HG03432 (cell line): Measurements from ENCODE around the gene RUSC2.
"Not testable (repeated sequence)": the region's sequence is repeated elsewhere in the genome, so short reads cannot be mapped to it uniquely, and the experiment has no call there.

ENCODE experiments used
- ATAC-seq: cut with Tn5 transposase; IDR thresholded peaks from one replicate; pipeline ENCODE4 v1.9.1; 2021; ENCODE audit warnings: mild to moderate bottlenecking, moderate library complexity; ENCODE audit not compliant: unreplicated experiment

The RUSC2 gene

GRCh38 chr9:35490155-35490909 lies 421 bp downstream of the RUSC2 start:
- no peak for ATAC-seq

DNA sequence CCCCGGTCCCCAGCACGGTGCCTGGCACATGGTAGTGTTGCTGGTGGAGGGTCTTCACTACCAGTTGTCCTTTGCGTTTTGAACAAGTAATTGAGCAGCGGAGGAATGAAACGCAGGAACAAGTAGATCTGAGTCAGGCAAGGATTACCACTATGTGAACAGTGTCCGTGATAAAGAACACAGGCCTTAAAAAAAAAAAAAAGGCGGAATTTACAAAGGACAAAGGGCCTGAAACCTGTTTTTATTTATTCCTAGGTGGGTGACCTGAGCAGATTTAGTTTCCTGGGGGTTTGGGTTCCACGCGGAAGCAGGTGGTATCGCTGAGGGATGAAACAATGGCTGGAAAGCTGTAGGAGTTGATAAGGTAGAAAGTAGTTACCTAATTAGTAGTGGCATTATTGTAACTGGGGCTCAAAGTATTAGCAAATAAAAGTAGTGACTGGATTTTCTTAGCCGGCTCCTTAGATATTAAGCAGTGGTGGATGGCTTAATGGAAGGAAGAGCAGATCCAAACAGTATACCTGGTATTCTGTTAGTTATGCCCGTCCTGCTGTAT lies 1.1 kb downstream of the RUSC2 start:
- no peak for ATAC-seq

- ATAC-seq: not testable (repeated sequence)
Measured at GRCh38 chr9:35493119-35493518, 3.2 kb downstream of the RUSC2 start.

- no peak for ATAC-seq
Measured at GRCh38 chr9:35495984-35496383, 6.1 kb downstream of the RUSC2 start.

DNA sequence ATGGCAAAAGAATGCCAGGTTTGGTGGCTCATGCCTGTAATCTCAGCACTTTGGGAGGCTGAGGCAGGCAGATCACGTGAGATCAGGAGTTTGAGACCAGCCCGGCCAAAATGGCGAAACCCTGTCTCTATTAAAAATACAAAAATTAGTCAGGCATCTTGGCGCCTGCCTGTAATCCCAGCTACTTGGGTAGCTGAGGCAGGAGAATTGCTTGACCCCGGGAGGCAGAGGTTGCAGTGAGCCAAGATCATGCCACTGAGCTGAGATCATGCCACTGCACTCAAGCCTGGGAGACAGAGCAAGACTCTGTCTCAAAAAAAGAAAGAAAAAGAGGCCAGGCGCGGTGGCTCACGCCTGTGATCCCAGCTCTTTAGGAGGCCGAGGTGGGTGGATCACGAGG lies 8.3 kb downstream of the RUSC2 start:
- not testable (repeated sequence) for ATAC-seq

DNA sequence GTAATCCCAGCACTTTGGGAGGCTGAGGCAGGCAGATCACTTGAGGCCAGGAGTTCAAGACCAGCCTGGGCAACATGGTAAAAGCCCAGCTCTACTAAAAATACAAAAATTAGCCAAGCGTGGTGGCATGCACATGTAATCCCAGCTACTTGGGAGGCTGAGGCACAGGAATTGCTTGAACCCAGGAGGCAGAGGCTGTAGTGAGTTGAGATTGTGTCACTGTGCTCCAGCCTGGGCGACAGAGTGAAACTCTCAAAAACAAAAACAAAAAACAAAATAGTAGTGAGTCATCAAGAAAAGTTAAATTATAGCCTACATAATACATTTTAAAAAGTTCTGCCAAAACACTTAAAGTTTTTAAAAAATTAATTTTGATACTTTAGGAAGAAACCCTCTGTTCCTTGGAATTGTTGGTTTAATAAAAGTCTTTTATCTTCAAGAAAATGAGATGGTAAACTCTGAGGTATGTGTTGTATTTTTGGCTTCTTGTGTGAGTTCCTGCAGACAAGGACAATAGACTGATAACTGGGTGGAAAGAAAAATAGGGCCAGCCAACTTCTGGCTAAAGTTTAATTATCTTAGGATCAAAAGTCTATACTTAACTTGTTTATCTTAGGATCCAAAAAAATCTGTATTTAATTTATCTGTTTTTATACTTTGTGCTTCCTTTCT lies 9.3 kb downstream of the RUSC2 start:
- no peak for ATAC-seq

DNA sequence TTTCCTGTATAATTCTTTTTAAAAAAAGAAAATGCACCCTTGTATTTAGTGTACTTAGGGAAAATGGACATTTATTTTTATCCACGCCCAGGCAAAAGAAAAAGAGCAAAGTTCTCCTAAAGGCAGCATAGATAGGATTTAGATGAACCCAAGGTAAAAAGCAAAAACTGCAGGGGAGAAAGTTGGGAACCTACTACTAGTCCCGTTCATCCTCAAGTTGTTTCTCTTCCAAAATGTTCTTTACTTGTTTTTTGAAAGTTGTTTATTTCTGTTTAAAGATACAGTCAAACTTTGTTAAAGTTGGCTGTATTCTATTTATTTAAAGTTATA lies 9.8 kb downstream of the RUSC2 start:
- no peak for ATAC-seq

DNA sequence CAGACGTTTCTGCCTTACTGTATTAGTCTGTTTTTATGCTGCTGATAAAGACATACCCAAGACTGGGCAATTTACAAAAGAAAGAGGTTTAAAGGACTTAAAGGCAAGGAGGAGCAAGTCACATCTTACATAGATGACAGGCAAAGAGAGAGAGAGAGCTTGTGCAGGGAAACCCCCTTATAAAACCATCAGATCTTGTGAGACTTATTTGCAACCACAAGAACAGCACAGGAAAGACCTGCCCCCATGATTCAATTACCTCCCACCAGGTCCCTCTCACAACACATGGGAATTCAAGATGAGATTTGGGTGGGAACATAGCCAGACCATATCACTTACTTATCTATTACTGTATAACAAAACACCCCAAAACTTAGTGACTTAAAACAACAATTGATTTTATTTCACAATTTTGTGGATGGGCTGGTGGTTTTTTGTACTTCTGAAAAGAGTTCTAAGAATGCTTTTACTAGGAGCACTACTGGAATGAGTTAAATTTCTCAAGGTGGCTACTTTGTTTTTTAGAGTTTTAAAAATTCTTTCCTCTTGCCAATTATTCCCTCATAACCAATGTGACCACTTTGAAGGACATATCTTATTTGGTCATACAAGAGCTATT lies 10.3 kb downstream of the RUSC2 start:
- no peak for ATAC-seq

- no peak for ATAC-seq
Measured at GRCh38 chr9:35501946-35502345, 12.0 kb downstream of the RUSC2 start.

GRCh38 chr9:35506359-35506758 lies 16.4 kb downstream of the RUSC2 start:
- no peak for ATAC-seq

GRCh38 chr9:35508069-35508468 lies 18.2 kb downstream of the RUSC2 start:
- ATAC-seq: no peak

DNA sequence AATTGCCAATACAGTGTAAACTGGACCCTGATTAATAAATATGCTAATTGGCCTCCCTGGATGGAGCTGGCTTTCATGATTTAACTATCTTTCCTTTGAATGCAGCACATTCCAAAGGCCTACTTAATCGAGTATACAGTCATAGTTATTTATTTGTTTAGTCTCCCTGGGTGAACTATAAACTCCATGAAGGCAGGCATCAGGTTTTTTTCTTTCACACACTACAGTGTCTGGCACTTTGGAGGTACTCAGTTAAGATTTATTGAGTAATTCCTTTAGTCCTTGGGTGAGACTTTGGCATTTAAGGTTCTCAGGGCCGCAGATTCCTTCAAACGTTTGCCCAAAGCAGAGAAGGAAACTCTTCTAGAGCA lies 20.5 kb downstream of the RUSC2 start:
- no peak for ATAC-seq

GRCh38 chr9:35510754-35511428 lies 21.0 kb downstream of the RUSC2 start:
- ATAC-seq: no peak

GRCh38 chr9:35511453-35511852 lies 21.5 kb downstream of the RUSC2 start:
- ATAC-seq: no peak

DNA sequence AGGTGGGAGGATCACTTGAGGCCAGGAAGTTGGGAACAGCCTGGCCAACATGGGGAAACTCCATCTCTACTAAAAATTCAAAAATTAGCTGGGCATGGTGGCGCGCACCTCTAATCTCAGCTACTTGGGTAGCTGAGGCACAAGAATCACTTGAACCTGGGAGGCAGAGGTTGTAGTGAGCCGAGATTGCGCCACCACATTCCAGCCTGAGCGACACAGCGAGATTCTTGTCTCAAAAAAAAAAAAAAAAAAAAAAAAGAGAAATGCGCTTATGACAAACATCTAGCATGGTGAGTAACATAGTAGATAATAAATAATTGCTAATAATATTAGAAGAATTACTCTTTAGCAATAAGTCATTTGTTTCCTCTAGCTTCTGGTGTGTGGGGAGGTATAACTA lies 25.9 kb downstream of the RUSC2 start:
- no peak for ATAC-seq

DNA sequence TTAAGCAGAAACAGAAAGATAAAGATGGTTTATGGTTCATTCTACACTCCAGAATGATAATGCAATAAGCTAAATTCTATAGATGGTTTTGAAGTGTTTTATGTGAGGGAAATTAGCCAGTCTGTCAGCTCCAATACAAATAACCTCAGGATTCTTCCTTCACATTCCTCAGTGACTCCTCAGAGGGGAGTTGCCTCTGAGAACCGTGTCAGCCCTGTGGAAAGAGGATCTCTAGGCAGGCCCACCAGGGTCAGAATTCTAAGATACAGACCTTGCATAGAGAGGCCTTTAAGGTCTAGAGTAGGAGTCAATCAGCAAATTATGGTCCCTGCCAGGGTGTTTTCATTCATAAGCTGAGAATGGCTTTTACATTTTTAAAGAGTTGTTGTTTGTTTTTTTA lies 26.6 kb downstream of the RUSC2 start:
- no peak for ATAC-seq

GRCh38 chr9:35517131-35517530 lies 27.2 kb downstream of the RUSC2 start:
- no peak for ATAC-seq

DNA sequence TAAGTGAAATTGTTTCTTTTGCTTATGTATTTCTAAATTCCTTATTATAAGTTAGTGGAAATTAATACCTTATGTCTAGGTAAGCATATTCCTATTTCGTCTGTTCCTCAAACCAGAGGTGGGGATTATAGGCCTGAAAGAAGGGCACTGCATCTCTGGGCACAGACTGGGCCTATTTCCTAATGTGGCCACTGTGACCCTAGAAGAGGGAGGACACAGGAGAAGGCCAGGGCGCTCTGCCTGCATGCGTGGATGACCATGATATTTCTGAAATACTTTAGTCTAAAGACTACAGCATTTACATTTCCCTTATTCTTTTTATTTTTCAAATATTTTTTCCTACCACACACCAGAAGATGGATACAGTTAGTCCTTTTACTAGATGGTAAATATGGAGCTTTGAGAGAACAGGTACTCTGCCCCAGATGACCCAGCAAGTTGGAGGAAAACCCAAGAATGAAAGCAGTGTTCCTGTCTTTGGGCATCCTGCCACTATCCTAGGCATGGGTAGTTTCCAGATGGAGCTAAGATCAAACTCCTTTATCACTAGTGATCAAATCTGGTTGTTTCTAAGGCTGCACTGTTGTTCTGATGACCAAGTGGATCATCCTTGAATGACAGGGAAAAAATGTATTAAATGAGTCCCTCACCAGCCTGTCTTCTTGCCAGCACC lies 27.8 kb downstream of the RUSC2 start:
- no peak for ATAC-seq

- ATAC-seq: no peak
Measured at GRCh38 chr9:35518225-35518821, 28.4 kb downstream of the RUSC2 start.

GRCh38 chr9:35518981-35519679 lies 29.2 kb downstream of the RUSC2 start:
- no peak for ATAC-seq
